GM12878 (cell line): Measurements from ENCODE around the gene KIF5C. TPM values are rescaled to one million over a fixed set of nuclear protein-coding genes. Genes with fewer than 3 reads are reported as not detected.

Experiments used
- ATAC-seq: fragments of 200-7000 bp; cut with Tn5 transposase; 3 replicates; pipeline ENCODE4 v1.9.1; 2020; ENCODE audit warnings: mild to moderate bottlenecking, moderate library complexity
- BruUV-seq: library from RNA; stranded (reverse); fragments of 400-500 nt; replicated peaks from 2 replicates; lab custom pipeline; 2021; lab: Mats Ljungman, UMichigan
- CTCF ChIA-PET: fragments of 300-600 bp; sonication (Branson Sonifier 250); formaldehyde crosslinking; extraction: SDS; loops from one replicate; lab custom pipeline; 2021; ENCODE audit warnings: inconsistent platforms; lab: Yijun Ruan, JAX
- POLR2A ChIA-PET: fragments of 350-600 bp; formaldehyde crosslinking; extraction: SDS; loops from one replicate; lab custom pipeline; 2021; ENCODE audit warnings: inconsistent platforms; lab: Charles Lee
- RAD21 ChIA-PET: fragments of 300-600 bp; sonication (Branson Sonifier 250); formaldehyde crosslinking; loops from one replicate; lab custom pipeline; 2023; ENCODE audit warnings: antibody characterized with exemption; ENCODE audit not compliant: unreplicated experiment; lab: Charles Lee
- SMC1A ChIA-PET: fragments of 300-600 bp; sonication (Branson Sonifier 250); formaldehyde crosslinking; loops from one replicate; lab custom pipeline; 2023; ENCODE audit not compliant: unreplicated experiment, uncharacterized antibody; lab: Charles Lee
- DNase-seq: peaks from one replicate; pipeline ENCODE4 v3.0.0-alpha.2; 2011; ENCODE audit warnings: low read depth, low spot score
- FAIRE-seq: peaks from 3 replicates; lab custom pipeline; 2011; peaks lifted over from hg19 to GRCh38; lab: Jason Lieb, UNC
- H2AFZ ChIP-seq: 2 replicates; pipeline ENCODE4 v1.6.0; 2011; ENCODE audit warnings: low read depth, low read length, control low read depth; ENCODE audit not compliant: control insufficient read depth
- H3K27ac ChIP-seq: 2 replicates; pipeline ENCODE4 v1.5.1; 2011; ENCODE audit warnings: control low read depth; ENCODE audit not compliant: control insufficient read depth, insufficient read depth
- H3K27me3 ChIP-seq, 2 experiments: replicated peaks in 1 of 2; 2 replicates each; pipeline versions ENCODE4 v1.6.0 to v1.6.1; 2011; ENCODE audit warnings: low read length in 1 of 2; ENCODE audit not compliant: control insufficient read depth in 2 of 2, insufficient read depth in 2 of 2
- H3K36me3 ChIP-seq, 2 experiments: 2 replicates each; pipeline ENCODE4 v1.5.1; 2011; ENCODE audit warnings: low read length in 1 of 2; ENCODE audit not compliant: control insufficient read depth in 2 of 2, insufficient read depth in 2 of 2
- H3K4me1 ChIP-seq: 2 replicates; pipeline ENCODE4 v1.6.1; 2011; ENCODE audit warnings: mild to moderate bottlenecking, low read length, moderate library complexity, mixed read lengths; ENCODE audit not compliant: control insufficient read depth, insufficient read depth
- H3K4me2 ChIP-seq: 2 replicates; pipeline ENCODE4 v1.6.0; 2011; ENCODE audit warnings: control low read depth; ENCODE audit not compliant: control insufficient read depth, insufficient read depth
- H3K4me3 ChIP-seq: fragments of 200-600 bp; sonication (generic); 2 replicates; pipeline ENCODE4 v1.5.1; 2016
- H3K79me2 ChIP-seq: 2 replicates; pipeline ENCODE4 v1.6.0; 2011; ENCODE audit warnings: low read length; ENCODE audit not compliant: control insufficient read depth, insufficient read depth
- H3K9ac ChIP-seq: 2 replicates; pipeline ENCODE4 v1.8.0; 2011; ENCODE audit warnings: low read length, control low read depth, mixed read lengths; ENCODE audit not compliant: control insufficient read depth, insufficient read depth
- H3K9me3 ChIP-seq: replicated peaks from 3 replicates; pipeline ENCODE4 v1.5.1; 2011; ENCODE audit warnings: mild to moderate bottlenecking, low read length; ENCODE audit not compliant: control insufficient read depth, insufficient read depth
- H4K20me1 ChIP-seq: 2 replicates; pipeline ENCODE4 v1.6.0; 2011; ENCODE audit not compliant: control insufficient read depth, insufficient read depth
- CUX1 ChIP-seq: IDR thresholded peaks from 2 replicates; pipeline ENCODE4 v1.6.1; 2012; ENCODE audit warnings: improper control_type of control experiment, low read depth, low read length; ENCODE audit not compliant: insufficient replicate concordance
- SRF ChIP-seq, 2 experiments: IDR thresholded peaks; 2 replicates each; pipeline ENCODE4 v1.6.1; 2011; ENCODE audit warnings: low read depth in 2 of 2, low read length in 2 of 2, mild to moderate bottlenecking in 1 of 2, moderate library complexity in 1 of 2
- ZBTB33 ChIP-seq: fragments of 450-650 bp; IDR thresholded peaks from 2 replicates; pipeline ENCODE4 v1.6.1; 2017; ENCODE audit warnings: mild to moderate bottlenecking
- WGBS: methylation state at CpG from one replicate; pipeline ENCODE4 v1.1.6; 2016; ENCODE audit warnings: low lambda C conversion rate; ENCODE audit not compliant: insufficient replicate concordance, insufficient coverage; ENCODE audit errors: missing lambda C conversion rate; 5-methylcytosine and 5-hydroxymethylcytosine counted together
- in situ Hi-C: fragments of 300-500 bp; cut with MboI; formaldehyde crosslinking; loops from 9 replicates; pipeline ENCODE4 v1.14.3; 2018; ENCODE audit warnings: mixed read lengths
- intact Hi-C: fragments of 100-400 bp; cut with micrococcal nuclease; formaldehyde crosslinking; loops from one replicate; pipeline ENCODE4 v1.14.2; 2022; ENCODE audit not compliant: unreplicated experiment
- polyA plus RNA-seq, 11 experiments: library from polyadenylated mRNA; depleted of rRNA in 4 of 11; unstranded in 6 of 11; stranded (reverse) in 5 of 11; fragments of >200 nt; fragmentation: Nextera tagmentation in 4 of 11; fragmentation: Illumina TruSeq in 1 of 11; extraction: Ambion mirVana in 4 of 11; extraction: Trizol in 1 of 11; gene quantifications; 1 replicate in 1 of 11; 2 replicates in 10 of 11; pipeline versions ENCODE4 v1.2.1 to v1.2.3, GENCODE V29; 2011 to 2016; ENCODE audit warnings: inconsistent platforms in 2 of 11, missing spikeins in 2 of 11, low read depth in 1 of 11
- total RNA-seq, 4 experiments: library from RNA; depleted of rRNA in 3 of 4; stranded (reverse); fragments of >200 nt in 3 of 4; fragmentation: Illumina TruSeq in 1 of 4; extraction: Trizol in 1 of 4; gene quantifications; 2 replicates each; pipeline versions ENCODE4 v1.2.1 to v1.2.3, GENCODE V29; 2013 to 2021

Gene KIF5C
- total and polyA plus RNA-seq, 10 of the 15 experiments (the other 5 are each of a cell fraction or from before 2014, with no cell fraction given) = 0.08 to 0.49 (median 0.24) TPM

GRCh38 chr2:149055751-149056150 is 180.7 kb downstream of the KIF5C start (continued):
- no peak for TF ChIP-seq ZBTB33

GRCh38 chr2:149056541-149057255 is 181.7 kb downstream of the KIF5C start:
- FAIRE-seq (no peak), ATAC-seq (no peak)
- H4K20me1 ChIP-seq = no peaks in the 10 kb centered on the region
- 70% methylated on average over 6 of the region's 6 CpGs for WGBS
- peaks cover 6% of the 10 kb centered on the region; the same call in 1 of the 2 replicates for H3K4me1 ChIP-seq
- no peaks in the 10 kb centered on the region for H3K79me2 ChIP-seq
- H3K4me2 ChIP-seq = no peak overlapping the region
- in situ Hi-C loops = no loop called here
- ChIA-PET RAD21 (no interaction called here), POLR2A (no interaction called here), SMC1A (no interaction called here)
- H3K4me3 ChIP-seq = no peak overlapping the region
- intact Hi-C loops = no loop called here
- no peak overlapping the region for H3K9ac ChIP-seq
- BruUV-seq = no TSS peak
- H2AFZ ChIP-seq = no peak overlapping the region
- H3K9me3 ChIP-seq = no peaks in the 10 kb centered on the region; the same call in 2 of the 3 replicates
- H3K36me3 ChIP-seq = no peaks in the 10 kb centered on the region
- TF ChIP-seq SRF (IDR thresholded peaks at IDR 0.05; ENCODE audit: low read depth in 2 of 2, low read length in 2 of 2) (peak in 1 of 2 experiments; percentile 63; a peak in 1 of 4 replicates), CUX1 (no peak)
- TF ChIP-seq, all 136 proteins: peak for 1
- DNase-seq = no peak
- Histone ChIP-seq H3K27me3 (no peaks in the 10 kb centered on the region), H3K27ac (no peak overlapping the region)
- CTCF ChIA-PET = no interaction called here
